Activated naive CD4-positive, alpha-beta T cell (primary cell): ENCODE measurements around the gene APOM.

Experiments
- DNase-seq, 4 experiments: peaks; one replicate each; lab custom pipeline; 2025; lab: John Stamatoyannopoulos, UW

APOM gene

GRCh38 chr6:31631209-31631608 is 24.5 kb upstream of the APOM start:
- DNase-seq = no peak

- no peak for DNase-seq
Measured at GRCh38 chr6:31631681-31632278, 23.9 kb upstream of the APOM start.

GRCh38 chr6:31632279-31632946 is 23.3 kb upstream of the APOM start:
- DNase-seq = no peak

- DNase-seq = no peak
Measured at GRCh38 chr6:31633447-31633846, 22.2 kb upstream of the APOM start.

GRCh38 chr6:31634131-31634530 is 21.6 kb upstream of the APOM start:
- no peak for DNase-seq

- DNase-seq = no peak
Measured at GRCh38 chr6:31634969-31635575, 20.6 kb upstream of the APOM start.

GRCh38 chr6:31636698-31637596 is 18.7 kb upstream of the APOM start:
- DNase-seq = no peak

- DNase-seq = no peak
Measured at GRCh38 chr6:31639043-31639442, 16.7 kb upstream of the APOM start.

GRCh38 chr6:31639449-31639861 is 16.2 kb upstream of the APOM start:
- no peak for DNase-seq

GRCh38 chr6:31640612-31641011 is 15.1 kb upstream of the APOM start:
- DNase-seq = no peak

- DNase-seq = no peak
Measured at GRCh38 chr6:31641370-31641769, 14.3 kb upstream of the APOM start.

GRCh38 chr6:31642798-31643570 is 12.7 kb upstream of the APOM start:
- DNase-seq = no peak

GRCh38 chr6:31643818-31644454 is 11.8 kb upstream of the APOM start:
- DNase-seq = no peak

GRCh38 chr6:31645325-31645724 is 10.4 kb upstream of the APOM start:
- no peak for DNase-seq

GRCh38 chr6:31651602-31652191 is 4.0 kb upstream of the APOM start:
- no peak for DNase-seq

- DNase-seq = peak in 2 of 4 experiments; percentile 79 to 84
Measured at GRCh38 chr6:31652925-31653724, 2.6 kb upstream of the APOM start.

- DNase-seq = no peak
Measured at GRCh38 chr6:31654574-31655348, 933 bp upstream of the APOM start.

- no peak for DNase-seq
Measured at GRCh38 chr6:31657406-31658157, 1.9 kb downstream of the APOM start.
